HS-5 (cell line): Measurements from ENCODE around the gene SESN1.
"Not testable (repeated sequence)": the region's sequence is repeated elsewhere in the genome, so short reads cannot be mapped to it uniquely, and the experiment has no call there.

ENCODE experiments used
- DNase-seq: peaks from one replicate; pipeline ENCODE4 v3.0.0-alpha.2; 2012; ENCODE audit warnings: low read depth

The SESN1 gene

GRCh38 chr6:109094416-109095035, at the start of gene SESN1:
SESN1 (minus strand) TSS chr6:109094846; CDS start chr6:109094073, 773 bp downstream.
- DNase-seq: peak; percentile 67

DNA sequence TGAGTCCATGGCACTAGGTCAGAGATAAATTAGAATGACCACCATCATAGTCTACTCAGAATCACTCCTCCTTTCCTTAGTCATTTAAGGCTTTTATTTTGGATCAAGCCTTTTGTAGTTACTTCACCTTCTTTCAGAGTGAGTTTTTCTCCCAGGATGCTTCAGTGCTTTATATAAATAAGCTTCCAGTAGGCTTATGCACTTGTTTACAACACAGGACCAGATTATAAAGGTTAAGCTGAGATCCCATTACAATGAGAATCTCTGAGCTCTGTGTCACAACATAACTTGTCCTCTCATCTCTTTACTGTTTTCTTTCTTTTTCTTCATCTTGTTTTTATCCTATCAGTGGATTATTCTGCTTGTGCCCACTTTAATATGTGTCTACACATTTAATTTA, 48.5 kb upstream of the SESN1 start:
- DNase-seq: no peak

GRCh38 chr6:109142067-109142466, 47.4 kb upstream of the SESN1 start:
- not testable (repeated sequence) for DNase-seq

DNA sequence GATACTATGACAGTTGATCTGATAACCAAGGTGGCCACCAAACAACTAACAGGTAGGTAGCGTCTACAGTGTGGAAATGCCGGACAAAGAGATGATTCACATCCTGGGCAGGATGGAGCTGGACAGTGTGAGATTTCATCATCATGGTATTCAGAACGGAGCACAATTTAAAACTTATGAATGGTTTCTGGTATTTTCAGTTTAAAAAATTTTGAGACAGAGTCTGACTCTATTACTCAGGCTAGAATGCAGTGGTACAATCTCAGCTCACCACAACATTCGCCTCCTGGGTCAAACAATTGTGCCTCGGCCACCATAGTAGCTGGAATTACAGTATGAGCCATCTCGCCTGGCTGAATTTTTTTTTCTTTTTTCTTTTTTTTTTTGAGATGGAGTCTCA, 44.5 kb upstream of the SESN1 start:
- no peak for DNase-seq

DNA sequence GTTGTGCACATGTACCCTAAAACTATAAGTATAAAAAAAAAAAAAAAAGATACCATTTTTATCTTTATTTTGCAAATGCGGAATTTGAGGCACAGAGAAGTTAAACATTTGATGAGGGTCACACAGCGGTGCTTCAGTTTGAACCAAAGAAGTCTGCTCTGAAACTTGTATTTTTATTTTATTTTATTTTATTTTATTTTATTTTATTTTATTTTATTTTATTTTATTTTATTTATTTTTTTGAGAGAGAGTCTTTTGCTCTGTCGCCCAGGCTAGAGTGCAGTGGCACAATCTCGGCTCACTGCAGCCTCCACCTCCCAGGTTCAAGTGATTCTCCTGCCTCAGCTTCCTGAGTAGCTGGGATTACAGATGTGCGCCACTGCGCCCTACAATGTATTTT, 41.9 kb upstream of the SESN1 start:
- DNase-seq: not testable (repeated sequence)

GRCh38 chr6:109136039-109136438, 41.4 kb upstream of the SESN1 start:
- not testable (repeated sequence) for DNase-seq

DNA sequence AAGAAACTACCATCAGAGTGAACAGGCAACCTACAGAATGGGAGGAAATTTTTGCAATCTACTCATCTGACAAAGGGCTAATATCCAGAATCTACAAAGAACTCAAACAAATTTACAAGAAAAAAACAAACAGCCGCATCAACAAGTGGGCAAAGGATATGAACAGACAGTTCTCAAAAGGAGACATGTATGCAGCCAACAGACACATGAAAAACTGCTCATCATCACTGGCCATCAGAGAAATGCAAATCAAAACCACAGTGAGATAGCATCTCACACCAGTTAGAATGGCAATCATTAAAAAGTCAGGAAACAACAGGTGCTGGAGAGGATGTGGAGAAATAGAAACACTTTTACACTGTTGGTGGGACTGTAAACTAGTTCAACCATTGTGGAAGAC, 41.0 kb upstream of the SESN1 start:
- not testable (repeated sequence) for DNase-seq

DNA sequence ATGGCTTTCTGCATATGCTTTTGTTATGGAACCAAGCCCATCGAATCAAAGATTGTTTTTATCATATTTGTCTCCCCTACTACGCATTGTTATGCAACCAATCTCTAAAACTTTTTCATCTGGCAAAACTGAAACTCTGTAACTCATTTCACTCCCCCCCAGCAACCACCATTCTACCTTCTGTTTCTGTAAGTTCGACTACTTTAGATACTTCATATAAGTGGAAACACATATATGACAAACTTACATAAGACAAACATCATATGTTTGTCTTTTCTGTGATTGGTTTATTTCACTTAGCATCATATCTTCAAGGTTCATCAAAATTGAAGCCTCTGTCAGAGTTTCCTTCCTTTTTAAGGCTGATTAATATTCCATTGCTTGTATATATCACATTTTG, 35.4 kb upstream of the SESN1 start:
- no peak for DNase-seq

GRCh38 chr6:109125504-109125903, 30.9 kb upstream of the SESN1 start:
- DNase-seq: no peak

DNA sequence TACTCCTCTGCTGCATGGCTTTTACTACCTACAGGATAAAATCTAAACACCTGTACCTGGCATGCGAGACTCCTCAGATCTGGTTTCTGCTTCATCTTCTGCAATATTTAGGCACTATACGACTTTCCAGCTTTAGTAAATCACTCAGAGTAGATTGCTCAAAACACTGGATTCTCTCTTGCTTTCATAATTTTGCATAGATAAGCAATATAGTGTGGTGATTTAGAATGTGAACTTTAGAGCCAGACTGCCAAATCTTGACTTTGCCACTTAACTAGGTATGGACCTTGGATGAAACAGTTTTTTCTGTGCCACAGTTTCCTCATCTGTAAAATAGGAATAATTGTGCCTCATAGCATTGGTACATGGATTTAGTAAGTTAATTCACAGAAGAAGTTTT, 29.6 kb upstream of the SESN1 start:
- DNase-seq: no peak

GRCh38 chr6:109121411-109121810, 26.8 kb upstream of the SESN1 start:
- DNase-seq: no peak

DNA sequence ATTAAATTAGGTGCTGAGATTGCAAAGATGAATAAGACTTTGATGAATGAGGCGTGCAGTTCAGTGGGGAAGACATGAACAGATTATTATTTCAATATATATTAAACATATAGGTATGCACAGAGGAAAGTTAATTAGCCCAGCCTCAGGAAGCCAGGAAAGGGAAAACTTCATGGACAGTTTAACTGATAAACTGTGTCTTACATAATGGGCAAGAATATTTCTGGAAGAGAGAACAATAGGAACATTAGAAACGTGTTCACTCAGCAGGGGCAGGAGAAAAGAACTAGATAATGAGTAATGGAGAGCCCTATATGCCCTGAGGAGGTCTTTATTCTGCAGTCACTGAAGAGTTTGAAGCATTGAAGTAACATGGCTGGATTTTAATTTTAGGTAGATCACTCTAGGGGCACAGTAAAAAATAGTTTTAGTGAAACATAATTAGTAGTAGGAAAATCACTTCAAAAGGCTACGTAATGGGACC, 24.3 kb upstream of the SESN1 start:
- no peak for DNase-seq

- no peak for DNase-seq
Measured at GRCh38 chr6:109118337-109118736, 23.7 kb upstream of the SESN1 start.

GRCh38 chr6:109117346-109118035, 22.8 kb upstream of the SESN1 start:
- DNase-seq: no peak

GRCh38 chr6:109112663-109113062, 18.0 kb upstream of the SESN1 start:
- not testable (repeated sequence) for DNase-seq

DNA sequence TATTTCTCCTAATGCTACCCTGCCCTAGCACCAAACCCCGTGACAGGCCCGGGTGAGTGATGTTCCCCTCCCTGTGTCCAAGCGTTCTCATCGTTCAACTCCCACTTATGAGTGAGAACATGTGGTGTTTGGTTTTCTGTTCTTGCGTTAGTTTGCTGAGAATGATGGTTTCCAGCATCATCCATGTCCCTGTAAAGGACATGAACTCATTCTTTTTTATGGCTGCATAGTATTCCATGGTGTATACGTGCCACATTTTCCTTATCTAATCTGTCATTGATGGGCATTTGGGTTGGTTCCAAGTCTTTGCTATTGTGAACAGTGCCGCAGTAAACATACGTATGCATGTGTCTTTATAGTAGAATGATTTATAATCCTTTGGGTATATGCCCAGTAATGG, 15.0 kb upstream of the SESN1 start:
- DNase-seq: not testable (repeated sequence)

GRCh38 chr6:109105681-109106080, 11.0 kb upstream of the SESN1 start:
- no peak for DNase-seq

DNA sequence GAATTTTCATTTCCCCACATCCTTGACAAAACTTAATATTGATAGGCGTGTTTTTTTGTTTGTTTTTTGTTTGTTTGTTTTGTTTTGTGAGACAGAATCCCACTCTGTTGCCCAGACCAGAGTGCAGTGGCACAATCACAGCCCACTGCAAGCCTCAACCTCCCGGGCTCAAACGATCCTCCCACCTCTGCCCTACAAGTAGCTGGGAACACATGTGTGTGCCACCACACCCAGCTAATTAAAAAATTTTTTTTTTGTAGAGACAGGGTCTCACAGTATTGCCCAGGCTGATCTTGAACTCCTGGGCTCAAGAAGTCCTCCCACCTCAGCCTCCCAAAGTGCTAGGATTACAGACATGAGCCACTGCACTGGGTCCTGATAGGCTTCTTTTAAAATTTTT, 9.9 kb upstream of the SESN1 start:
- no peak for DNase-seq

DNA sequence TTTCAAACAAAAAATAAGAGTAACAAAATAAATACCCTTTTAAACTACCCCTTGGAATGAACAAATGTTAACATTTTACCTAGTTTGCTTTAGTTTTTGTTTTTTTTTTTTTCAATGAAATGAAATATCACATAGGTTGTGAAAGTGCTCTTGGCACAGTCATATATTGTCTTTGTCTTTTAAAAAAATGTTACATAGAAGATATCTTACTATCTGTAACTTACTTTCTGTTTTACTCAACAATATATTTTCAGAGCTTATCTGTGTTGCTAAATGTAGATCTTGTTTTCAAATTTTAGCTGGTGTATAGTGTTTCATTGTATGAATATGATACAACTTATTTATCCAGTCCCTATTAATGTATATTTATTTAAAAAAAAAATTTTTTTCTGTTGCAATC, 9.3 kb upstream of the SESN1 start:
- DNase-seq: no peak

DNA sequence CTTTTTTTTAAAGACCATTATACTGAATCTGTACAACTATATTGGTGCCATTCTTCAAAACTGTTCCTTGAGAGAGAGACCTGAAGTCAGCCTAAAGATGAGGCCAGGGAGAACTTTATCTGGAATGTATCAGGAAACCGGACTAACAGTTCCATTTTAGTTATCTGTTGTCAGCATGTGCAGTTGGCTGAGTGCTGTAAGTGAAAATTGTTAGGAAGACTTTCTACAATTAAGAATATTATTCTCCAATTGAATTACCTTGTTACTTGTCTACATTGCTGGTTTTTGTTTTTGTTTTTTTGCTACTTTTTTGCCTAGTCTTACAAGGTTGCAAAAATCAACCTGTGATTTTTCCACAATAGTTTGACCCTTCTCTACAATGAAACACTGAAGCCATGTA, 8.1 kb upstream of the SESN1 start:
- no peak for DNase-seq

DNA sequence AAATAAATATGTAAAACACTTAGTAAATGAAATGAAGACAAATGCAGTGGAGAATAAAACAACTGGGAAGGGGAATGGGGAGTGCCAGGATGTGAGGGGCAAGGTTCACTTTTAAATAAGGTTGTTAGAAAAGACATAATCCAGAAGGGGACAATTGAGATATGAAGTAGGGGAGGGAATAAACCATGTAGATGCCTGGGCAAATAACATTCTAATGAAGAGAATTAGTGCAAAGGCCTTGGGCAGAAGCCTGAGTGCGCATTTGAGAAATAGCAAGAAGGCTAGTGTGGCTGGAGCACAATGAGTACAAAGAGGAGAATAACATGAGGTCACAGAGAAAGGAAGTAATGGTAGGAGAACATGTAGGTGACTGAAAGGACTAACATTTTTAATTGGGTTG, 3.0 kb upstream of the SESN1 start:
- DNase-seq: no peak

GRCh38 chr6:109096208-109096607, 1.6 kb upstream of the SESN1 start:
- DNase-seq: no peak

GRCh38 chr6:109095835-109096084, 1.1 kb upstream of the SESN1 start:
- no peak for DNase-seq
